ENCODE data around the gene TRAF3IP1.
A peak's percentile ranks its signal among the peaks of the same experiment; 100 is the strongest.
"Not testable (repeated sequence)": the region's sequence is repeated elsewhere in the genome, so short reads cannot be mapped to it uniquely, and the experiment has no call there.

The TRAF3IP1 gene, protein sequence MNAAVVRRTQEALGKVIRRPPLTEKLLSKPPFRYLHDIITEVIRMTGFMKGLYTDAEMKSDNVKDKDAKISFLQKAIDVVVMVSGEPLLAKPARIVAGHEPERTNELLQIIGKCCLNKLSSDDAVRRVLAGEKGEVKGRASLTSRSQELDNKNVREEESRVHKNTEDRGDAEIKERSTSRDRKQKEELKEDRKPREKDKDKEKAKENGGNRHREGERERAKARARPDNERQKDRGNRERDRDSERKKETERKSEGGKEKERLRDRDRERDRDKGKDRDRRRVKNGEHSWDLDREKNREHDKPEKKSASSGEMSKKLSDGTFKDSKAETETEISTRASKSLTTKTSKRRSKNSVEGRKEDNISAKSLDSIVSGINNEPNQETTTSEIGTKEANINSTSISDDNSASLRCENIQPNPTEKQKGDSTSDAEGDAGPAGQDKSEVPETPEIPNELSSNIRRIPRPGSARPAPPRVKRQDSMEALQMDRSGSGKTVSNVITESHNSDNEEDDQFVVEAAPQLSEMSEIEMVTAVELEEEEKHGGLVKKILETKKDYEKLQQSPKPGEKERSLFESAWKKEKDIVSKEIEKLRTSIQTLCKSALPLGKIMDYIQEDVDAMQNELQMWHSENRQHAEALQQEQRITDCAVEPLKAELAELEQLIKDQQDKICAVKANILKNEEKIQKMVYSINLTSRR

DNA sequence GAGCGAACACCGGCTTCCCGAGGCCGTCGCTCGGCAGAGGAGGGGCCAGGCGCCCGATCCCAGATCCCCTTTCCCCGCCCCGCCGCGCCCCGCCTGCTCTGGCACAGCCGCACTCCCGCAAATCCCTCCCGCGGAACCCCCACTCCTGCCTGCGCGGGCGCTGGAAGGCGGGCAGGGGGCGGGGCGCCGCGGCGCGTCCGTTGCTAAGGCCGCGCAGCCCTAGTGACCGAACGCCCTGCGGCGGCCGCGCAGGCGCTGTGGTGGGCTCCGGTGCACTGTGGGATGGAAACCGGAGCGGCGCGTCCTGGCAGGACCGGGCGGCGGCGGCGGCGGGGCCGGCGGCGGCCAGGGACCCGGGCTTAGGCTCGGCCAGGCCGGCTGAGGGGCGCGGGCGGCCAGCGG is at the start of gene TRAF3IP1:
TSS of gene TRAF3IP1 (plus strand) at position 273 of the 402 bp plus-strand sequence. CDS start 145 bp downstream, outside the sequence.
- H3K4me1 Mint-ChIP-seq (ENCODE audit: low read depth) = peaks cover 19% of the 10 kb centered on the region

DNA sequence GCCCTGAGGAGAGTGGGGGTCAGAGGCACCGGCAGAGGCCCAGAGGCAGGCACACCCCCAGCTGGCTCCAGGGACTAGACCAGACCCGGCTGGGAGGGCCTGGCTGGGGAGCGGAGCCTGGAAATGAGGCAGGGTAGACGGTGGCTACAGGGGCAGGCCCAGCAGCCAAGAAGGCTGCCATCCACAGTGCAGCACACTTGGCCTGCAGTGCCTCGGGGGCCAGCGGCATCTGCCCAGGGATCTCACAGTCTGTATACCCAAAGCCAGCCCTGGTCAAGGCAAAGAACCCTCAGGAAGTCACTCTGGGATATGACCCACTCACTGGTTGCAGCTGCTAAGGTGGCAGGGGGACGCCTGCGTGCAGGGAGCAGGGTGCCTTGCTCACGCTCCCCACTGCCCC is 49.7 kb upstream of the TRAF3IP1 start:
- H3K4me3 Mint-ChIP-seq = no peak overlapping the region
- H3K36me3 Mint-ChIP-seq (ENCODE audit: low read depth) = peaks cover 47% of the 10 kb centered on the region
- H3K9me3 Mint-ChIP-seq = no peaks in the 10 kb centered on the region
- H3K4me1 Mint-ChIP-seq (ENCODE audit: low read depth) = no peaks in the 10 kb centered on the region
- H3K27me3 Mint-ChIP-seq = no peaks in the 10 kb centered on the region
- H3K27ac Mint-ChIP-seq = no peak overlapping the region

More for the DNA sequence above, at the start of gene TRAF3IP1:
- H3K27me3 Mint-ChIP-seq = peaks cover 11% of the 10 kb centered on the region
- peak within 1 kb of the TSS; percentile 83 for H3K4me3 Mint-ChIP-seq
- H3K27ac Mint-ChIP-seq = peak within 1 kb of the TSS; percentile 55
- no peaks in the 10 kb centered on the region for H3K36me3 Mint-ChIP-seq (ENCODE audit: low read depth)
- H3K9me3 Mint-ChIP-seq = no peaks in the 10 kb centered on the region

DNA sequence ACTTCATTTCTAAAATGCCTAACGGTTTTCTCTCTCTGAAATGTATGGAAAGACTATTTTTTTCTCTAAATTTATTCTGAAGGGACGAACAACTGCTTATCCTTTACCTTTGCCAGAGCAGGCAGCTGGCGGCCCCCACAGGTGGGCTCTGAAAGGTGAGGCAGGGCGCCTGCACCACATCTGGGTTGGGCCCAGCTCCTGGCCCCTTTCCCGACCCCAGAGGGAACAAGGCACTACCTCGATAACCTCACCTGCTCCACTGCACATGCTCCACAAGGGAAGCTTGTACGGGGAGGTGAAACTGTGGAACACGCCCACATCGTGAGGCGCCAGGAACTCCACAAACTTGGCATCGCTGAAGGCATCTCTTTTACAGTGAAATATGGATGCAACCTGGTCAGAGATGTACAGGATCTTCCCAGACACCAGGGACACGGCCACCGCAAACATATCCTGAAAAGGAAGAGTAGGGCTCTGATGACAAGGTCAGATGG is 49.2 kb upstream of the TRAF3IP1 start:
- Mint-ChIP-seq H3K27ac (no peak overlapping the region), H3K27me3 (no peaks in the 10 kb centered on the region), H3K4me3 (no peak overlapping the region), H3K4me1 (ENCODE audit: low read depth) (no peaks in the 10 kb centered on the region), H3K9me3 (no peaks in the 10 kb centered on the region), H3K36me3 (ENCODE audit: low read depth) (peaks cover 45% of the 10 kb centered on the region)

DNA sequence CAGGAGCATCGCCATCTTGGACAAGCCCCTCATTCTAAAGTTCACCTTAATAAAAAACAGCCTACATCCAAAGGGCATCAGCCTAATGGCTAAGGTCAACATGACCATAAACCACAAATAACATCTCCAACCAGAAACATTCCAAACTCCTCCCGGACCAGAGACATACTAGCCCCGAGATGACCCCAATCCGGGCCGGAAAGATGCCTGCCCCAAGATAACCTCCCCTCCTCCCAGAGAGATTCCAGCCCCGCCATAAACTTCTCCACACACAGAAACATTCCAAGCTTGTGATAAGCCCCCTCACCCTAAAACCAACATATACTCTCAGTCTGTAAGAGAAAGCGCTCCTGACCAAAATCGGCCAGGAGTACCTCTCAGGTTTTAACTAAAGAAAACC is 48.6 kb upstream of the TRAF3IP1 start:
- peaks cover 46% of the 10 kb centered on the region for H3K36me3 Mint-ChIP-seq (ENCODE audit: low read depth)
- H3K27ac Mint-ChIP-seq; H3K4me3 Mint-ChIP-seq; H3K9me3 Mint-ChIP-seq; H3K4me1 Mint-ChIP-seq (ENCODE audit: low read depth); H3K27me3 Mint-ChIP-seq: not testable (repeated sequence)

DNA sequence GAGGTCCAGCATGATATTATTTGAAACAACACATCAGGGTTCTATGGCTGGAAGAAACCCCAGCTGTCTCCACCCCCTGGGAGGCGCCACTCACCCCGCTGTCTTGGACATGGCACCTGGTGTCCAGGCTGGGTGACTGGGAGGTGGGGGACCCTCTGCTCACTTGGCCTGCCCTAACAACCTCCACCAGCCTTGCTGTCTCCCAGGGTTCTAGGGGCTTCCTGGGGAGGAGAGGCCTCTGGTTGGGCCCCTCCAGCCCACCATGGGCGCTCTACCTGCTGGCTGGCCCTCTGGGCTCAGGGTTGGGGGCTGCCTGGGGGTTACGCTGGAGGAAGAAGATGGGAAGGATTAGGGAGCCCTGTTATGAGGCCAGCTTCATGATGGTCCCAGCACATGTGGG is 48.2 kb upstream of the TRAF3IP1 start:
- Mint-ChIP-seq H3K4me1 (ENCODE audit: low read depth) (no peaks in the 10 kb centered on the region), H3K27me3 (no peaks in the 10 kb centered on the region), H3K9me3 (no peaks in the 10 kb centered on the region), H3K36me3 (ENCODE audit: low read depth) (peaks cover 48% of the 10 kb centered on the region), H3K27ac (no peak overlapping the region), H3K4me3 (no peak overlapping the region)

DNA sequence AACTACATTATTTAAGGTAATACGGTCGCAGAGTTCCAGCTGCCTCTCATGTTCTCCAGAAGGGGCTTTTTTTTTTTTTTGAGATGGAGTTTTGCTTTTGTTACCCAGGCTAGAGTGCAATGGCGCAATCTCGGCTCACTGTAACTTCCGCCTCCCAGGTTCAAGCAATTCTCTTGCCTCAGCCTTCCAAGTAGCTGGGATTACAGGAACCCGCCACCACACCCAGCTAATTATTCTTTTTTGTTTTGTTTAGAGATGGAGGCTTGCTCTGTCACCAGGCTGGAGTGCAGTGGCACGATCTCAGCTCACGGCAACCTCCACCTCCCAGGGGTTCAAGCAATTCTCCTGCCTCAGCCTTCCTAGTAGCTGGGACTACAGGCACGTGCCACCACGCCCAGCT is 46.9 kb upstream of the TRAF3IP1 start:
- H3K36me3 Mint-ChIP-seq (ENCODE audit: low read depth) = peaks cover 55% of the 10 kb centered on the region
- not testable (repeated sequence) for H3K4me1 Mint-ChIP-seq (ENCODE audit: low read depth); H3K4me3 Mint-ChIP-seq; H3K27ac Mint-ChIP-seq; H3K27me3 Mint-ChIP-seq; H3K9me3 Mint-ChIP-seq

DNA sequence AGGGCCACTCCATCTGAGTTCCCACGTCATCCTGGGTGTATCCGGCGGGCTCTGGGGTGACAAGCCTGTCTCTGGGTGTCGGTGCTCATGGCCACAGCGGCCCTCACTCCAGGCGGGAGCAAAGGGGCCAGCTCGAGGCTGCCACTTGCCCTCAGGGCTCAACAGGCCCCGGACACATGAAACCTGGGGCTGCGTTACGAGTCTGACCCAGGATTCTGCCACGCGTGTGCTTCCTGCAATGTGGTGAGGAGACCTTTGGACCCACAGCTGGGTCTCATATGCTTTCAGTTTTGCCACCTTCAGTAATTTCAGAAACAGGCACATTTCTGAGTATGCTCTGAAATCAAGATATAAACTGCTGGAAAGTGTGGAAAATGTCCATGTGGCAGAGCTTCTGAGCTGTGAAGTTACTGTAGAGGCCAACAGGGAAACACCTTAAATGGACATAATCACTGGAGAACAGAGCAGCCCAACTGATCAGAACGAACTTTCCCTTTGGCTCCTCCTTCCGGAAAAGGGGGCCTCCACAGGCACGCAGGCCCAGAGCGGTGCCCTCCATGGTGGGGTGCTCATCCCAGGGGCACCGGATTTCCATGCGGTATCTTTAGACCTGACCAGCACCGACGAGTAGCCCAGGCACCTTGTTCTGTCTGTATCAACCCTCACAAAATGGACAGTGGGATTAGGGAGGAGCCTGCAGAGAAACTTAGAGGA is 46.0 kb upstream of the TRAF3IP1 start:
- Mint-ChIP-seq H3K4me1 (ENCODE audit: low read depth) (no peaks in the 10 kb centered on the region), H3K36me3 (ENCODE audit: low read depth) (peaks cover 51% of the 10 kb centered on the region), H3K9me3 (no peaks in the 10 kb centered on the region), H3K27me3 (no peaks in the 10 kb centered on the region), H3K27ac (no peak overlapping the region), H3K4me3 (no peak overlapping the region)

DNA sequence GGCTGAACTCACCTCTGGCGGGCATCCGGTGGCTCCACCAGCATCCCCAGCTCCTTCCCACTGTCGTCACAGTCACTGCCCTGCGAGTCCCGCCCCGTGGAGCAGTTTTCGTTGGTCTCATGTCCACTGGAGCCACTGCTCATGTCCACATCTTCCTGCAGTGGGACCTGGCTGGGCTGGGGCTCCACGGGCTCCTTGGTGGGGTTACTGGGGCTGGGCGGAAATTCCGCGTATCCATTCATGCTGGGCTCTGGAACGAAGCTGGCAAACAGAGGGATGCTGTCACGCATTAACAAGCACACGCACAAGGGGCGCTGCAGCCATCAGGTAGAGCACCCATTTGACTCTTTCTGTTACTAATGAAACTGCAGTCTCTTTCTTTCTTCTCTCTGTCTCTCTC is 42.6 kb upstream of the TRAF3IP1 start:
- Mint-ChIP-seq H3K27ac (no peak overlapping the region), H3K27me3 (no peaks in the 10 kb centered on the region), H3K4me1 (ENCODE audit: low read depth) (peaks cover 3% of the 10 kb centered on the region), H3K9me3 (no peaks in the 10 kb centered on the region), H3K4me3 (no peak overlapping the region), H3K36me3 (ENCODE audit: low read depth) (peaks cover 32% of the 10 kb centered on the region)

DNA sequence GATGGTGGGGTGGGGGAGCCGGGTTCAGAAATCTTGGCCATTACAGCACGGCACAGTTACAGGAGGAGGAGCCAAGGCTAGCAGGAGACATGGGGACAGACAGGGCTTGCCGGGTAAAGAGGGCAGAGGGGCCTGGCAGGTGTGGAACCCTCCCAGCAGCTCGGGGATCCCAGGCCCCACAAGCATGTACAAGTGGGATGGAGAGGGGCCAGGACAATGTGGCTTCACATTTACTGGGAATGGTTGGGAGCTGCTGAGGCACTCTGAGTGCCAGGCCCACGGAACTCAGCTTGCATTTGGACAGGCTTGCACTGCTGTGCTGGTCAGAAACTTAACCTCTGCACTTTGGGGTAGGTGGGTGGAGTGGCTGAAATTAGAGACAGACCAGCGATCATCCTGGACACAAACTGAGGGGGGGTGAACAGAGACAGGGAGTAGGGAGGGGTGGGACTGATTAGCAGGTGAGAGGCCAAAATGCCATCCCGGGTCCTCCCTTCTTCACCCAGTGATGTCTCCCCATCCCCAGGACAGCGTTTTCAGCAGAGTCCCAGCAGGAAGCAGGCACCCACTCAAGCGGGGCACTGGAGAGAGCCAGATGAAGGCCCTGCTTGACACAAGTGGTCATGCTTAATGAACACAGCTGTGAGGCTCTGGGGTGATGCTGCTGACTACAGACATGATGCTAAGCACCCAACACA is 41.5 kb upstream of the TRAF3IP1 start:
- Mint-ChIP-seq H3K27me3 (no peaks in the 10 kb centered on the region), H3K9me3 (no peaks in the 10 kb centered on the region), H3K4me1 (ENCODE audit: low read depth) (peaks cover 9% of the 10 kb centered on the region), H3K27ac (no peak overlapping the region), H3K36me3 (ENCODE audit: low read depth) (peaks cover 25% of the 10 kb centered on the region), H3K4me3 (no peak overlapping the region)

DNA sequence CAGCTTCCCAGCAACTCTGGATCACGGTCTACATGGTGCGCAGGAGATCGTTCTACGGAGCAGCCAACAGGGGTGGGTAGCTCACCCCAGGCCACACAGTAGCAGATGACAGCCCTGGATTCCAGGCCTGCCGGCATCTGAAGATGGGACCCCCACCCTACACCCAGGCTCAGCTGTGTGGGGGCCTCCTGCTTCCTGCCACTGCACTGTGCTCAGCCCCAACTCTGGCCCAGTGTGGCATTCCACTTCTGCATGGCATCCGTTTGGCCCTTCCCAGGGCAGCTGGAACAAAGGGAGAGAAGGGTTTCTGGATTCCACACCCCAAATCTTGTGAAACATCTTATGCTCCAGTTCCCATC is 41.0 kb upstream of the TRAF3IP1 start:
- Mint-ChIP-seq H3K4me1 (ENCODE audit: low read depth) (peaks cover 9% of the 10 kb centered on the region), H3K9me3 (no peaks in the 10 kb centered on the region), H3K4me3 (no peak overlapping the region), H3K27ac (no peak overlapping the region), H3K36me3 (ENCODE audit: low read depth) (peaks cover 25% of the 10 kb centered on the region), H3K27me3 (no peaks in the 10 kb centered on the region)

DNA sequence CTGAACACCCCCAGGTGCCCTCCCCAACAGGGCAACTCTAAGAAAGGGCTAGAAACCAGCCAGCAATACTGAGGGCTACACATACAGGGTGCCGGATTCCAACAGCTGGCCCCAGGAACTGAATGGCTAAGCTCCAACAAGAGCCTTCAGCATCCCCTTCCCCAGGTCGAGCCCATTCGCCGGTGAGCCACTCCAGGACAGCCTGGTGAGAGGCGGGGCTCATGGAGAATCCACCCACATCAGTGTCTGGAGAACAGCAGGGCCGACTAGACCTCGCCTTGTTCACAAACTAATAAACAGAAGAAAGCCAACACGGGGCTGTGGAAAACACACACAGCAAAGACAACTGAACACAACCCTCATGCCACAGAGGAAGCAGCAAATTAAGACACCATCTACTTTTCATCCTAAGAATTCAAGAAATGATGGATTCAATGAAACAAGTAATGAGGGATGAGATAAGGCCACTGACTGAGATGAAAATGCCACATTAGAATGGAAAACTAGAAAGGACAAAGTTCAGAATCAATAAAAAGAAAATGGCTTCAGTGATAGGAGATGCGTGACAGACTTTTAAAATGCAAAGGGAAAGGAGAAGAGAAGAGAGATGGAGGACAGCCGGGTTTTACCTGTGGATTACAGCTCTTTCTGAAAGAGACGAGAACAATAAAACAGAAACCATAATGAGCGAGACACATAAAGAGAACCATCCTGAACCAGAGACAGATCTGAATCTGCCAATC is 40.1 kb upstream of the TRAF3IP1 start:
- Mint-ChIP-seq H3K27ac (no peak overlapping the region), H3K27me3 (no peaks in the 10 kb centered on the region), H3K4me3 (no peak overlapping the region), H3K4me1 (ENCODE audit: low read depth) (peaks cover 11% of the 10 kb centered on the region), H3K36me3 (ENCODE audit: low read depth) (peaks cover 25% of the 10 kb centered on the region), H3K9me3 (no peaks in the 10 kb centered on the region)

DNA sequence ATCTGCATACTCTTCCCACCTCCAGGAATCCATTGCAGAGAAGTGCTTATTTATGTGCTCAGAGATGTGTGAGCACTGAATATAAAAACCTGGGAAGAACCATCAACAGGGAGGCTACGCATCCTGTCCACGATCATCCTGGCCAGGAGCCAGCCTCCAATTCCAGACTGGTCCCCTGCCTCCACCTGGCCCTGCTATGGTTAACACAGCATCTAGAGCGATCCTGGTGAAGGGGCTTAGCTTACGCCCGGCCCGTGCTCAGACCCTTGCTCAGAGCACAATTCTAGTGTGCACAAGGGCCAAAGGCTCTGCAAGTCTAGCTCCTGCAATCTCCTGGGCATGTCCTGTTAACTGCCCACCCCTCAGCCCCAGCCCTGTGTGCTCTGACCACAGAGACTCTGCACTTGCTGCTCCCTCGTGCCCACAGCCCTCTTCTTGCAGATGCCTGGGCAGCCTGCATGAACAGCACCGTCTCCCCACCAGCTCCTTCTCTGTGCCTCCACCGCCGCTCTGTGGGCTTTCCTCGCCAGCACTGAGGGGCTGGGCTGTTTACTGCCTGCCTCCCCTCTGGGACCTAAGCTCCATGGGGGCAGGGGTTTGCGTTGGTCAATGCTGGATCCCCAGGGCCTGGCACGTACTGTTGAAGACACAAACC is 38.4 kb upstream of the TRAF3IP1 start:
- H3K4me1 Mint-ChIP-seq (ENCODE audit: low read depth) = peaks cover 26% of the 10 kb centered on the region
- H3K27ac Mint-ChIP-seq = no peak overlapping the region
- no peaks in the 10 kb centered on the region for H3K9me3 Mint-ChIP-seq
- no peaks in the 10 kb centered on the region for H3K27me3 Mint-ChIP-seq
- peaks cover 14% of the 10 kb centered on the region for H3K36me3 Mint-ChIP-seq (ENCODE audit: low read depth)
- no peak overlapping the region for H3K4me3 Mint-ChIP-seq

DNA sequence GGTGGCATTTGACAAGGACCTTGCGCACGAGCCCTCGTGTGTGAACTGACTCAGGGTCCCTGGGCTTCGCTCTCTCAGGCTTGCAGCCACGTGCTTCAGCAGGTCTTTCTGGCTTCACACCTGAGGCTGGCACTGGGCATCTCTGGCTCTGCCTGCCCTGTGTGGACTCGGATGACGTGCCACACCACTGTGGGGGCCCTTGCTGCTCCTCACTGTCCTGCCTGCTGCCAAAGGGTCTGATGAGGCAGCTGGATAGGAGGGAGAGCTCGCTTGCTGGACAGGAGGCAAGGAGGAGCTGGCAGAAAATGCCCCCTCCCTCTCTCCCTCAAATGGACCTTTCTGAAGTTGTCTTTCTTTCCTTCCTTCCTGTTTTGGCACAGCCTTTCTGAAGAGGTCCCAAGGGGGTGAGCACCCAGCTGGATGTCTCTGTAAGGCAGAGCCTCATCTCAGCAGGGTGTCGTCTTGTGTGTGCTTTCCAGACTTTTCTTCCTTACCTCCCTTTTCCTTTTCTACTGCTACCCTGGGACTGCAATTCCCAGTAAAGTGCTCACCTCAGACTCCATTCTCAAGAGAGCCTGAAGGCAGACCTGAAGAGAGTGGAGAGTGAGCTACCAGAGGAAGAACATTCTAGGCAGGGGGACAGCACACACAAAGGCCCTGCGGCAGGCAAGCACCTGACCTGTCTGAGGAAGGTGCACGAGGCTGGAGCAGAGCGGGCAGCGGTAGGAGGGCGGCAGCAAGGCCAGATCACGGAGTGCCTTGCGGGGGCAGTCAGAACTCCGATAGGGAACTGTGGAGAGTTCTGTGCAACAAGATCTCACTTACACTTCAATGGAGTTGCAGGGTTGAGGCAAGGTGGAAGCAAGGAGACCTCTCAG is 37.2 kb upstream of the TRAF3IP1 start:
- Mint-ChIP-seq H3K4me1 (ENCODE audit: low read depth) (peaks cover 34% of the 10 kb centered on the region), H3K36me3 (ENCODE audit: low read depth) (peaks cover 3% of the 10 kb centered on the region), H3K27ac (no peak overlapping the region), H3K4me3 (no peak overlapping the region), H3K27me3 (no peaks in the 10 kb centered on the region), H3K9me3 (no peaks in the 10 kb centered on the region)
